ENCODE results near the gene SLC18A3.

DNA sequence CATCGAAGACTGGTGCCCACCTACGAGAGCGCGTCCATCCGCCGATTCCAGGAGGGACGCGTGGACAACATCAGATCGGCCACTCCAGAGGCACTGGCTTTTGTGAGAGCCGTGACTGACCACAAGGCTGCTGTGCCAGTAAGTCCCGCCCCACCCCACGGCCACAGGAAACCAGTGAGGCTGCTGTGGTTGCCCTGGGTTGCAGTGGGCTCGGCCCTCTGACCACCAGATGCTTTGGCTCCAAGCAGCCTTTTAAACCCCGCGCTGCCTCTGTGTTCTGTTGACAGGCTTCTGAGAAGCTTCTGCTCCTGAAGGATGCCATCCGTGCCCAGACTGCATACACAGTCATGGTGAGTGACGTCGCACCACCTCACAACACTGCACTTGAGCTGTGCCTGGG lies 45.0 kb downstream of the SLC18A3 start:
- TF ChIP-seq, protein P1, sequence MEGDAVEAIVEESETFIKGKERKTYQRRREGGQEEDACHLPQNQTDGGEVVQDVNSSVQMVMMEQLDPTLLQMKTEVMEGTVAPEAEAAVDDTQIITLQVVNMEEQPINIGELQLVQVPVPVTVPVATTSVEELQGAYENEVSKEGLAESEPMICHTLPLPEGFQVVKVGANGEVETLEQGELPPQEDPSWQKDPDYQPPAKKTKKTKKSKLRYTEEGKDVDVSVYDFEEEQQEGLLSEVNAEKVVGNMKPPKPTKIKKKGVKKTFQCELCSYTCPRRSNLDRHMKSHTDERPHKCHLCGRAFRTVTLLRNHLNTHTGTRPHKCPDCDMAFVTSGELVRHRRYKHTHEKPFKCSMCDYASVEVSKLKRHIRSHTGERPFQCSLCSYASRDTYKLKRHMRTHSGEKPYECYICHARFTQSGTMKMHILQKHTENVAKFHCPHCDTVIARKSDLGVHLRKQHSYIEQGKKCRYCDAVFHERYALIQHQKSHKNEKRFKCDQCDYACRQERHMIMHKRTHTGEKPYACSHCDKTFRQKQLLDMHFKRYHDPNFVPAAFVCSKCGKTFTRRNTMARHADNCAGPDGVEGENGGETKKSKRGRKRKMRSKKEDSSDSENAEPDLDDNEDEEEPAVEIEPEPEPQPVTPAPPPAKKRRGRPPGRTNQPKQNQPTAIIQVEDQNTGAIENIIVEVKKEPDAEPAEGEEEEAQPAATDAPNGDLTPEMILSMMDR (IDR thresholded peaks at IDR 0.05; ENCODE audit: low read depth, low read length, poor library complexity, severe bottlenecking) = no peak
- no peak for TF ChIP-seq EZH2phosphoT487 (IDR thresholded peaks at IDR 0.05; ENCODE audit: borderline replicate concordance, low read length)

Measured in DOHH2 (cell line).